ENCODE data around the gene DCBLD2. TPM values are rescaled to one million over a fixed set of nuclear protein-coding genes. Genes with fewer than 3 reads are reported as not detected.

DCBLD2 gene
- total RNA-seq, 2 donors from 2014 or later: 33.8 to 37.4 TPM

DNA sequence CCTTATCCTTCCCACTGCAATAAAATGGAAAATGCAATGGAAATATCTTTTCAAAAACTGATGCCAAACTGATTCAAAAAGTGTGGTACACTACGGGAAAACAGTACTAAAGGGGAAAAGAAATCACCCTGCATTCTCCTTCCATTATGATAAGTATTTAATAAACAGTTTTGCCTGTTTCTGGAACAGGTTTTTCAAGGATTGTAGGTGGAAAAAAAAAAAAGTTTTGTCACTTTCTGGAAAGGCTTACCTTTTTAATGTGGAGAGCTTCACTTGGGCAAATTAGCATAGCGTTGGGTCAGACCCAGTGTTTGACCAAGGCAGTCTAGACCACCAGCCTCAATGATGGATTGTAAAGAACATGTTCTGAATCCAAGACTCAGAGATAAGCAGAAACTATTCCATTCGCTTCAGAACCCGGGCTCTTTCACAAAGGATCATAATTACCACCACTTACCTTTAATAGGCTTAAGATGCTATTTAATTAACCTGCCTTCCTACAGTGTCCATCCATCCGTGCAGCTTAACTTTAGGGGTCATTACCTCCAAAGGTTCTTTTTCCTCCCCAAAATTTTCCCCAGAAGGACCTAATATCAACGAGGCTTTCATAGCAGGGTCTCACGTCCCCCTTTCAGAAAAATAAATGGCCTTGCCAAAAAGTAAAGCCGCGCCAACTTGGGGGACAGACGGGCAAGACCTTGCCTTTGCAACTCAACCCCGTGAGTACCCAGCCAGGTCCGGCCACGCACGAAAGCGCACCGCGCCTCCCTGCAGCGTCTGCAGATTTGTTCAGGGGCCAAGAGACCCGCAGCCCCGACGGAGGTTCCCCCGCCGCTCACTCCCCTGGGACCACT is 1.0 kb downstream of the DCBLD2 start:
- H3K4me1 ChIP-seq (ENCODE audit: control insufficient read depth in 1 of 2, low read depth in 2 of 2): peaks cover 16 to 29% of the 10 kb centered on the region in 2 donors
- no peaks in the 10 kb centered on the region for H3K9me3 ChIP-seq
- H3K27me3 ChIP-seq (replicated peaks; ENCODE audit: insufficient read depth): no peaks in the 10 kb centered on the region
- H3K36me3 ChIP-seq: no peaks in the 10 kb centered on the region
- no peak for DNase-seq (ENCODE audit: low spot score)
- TF ChIP-seq, protein P1, sequence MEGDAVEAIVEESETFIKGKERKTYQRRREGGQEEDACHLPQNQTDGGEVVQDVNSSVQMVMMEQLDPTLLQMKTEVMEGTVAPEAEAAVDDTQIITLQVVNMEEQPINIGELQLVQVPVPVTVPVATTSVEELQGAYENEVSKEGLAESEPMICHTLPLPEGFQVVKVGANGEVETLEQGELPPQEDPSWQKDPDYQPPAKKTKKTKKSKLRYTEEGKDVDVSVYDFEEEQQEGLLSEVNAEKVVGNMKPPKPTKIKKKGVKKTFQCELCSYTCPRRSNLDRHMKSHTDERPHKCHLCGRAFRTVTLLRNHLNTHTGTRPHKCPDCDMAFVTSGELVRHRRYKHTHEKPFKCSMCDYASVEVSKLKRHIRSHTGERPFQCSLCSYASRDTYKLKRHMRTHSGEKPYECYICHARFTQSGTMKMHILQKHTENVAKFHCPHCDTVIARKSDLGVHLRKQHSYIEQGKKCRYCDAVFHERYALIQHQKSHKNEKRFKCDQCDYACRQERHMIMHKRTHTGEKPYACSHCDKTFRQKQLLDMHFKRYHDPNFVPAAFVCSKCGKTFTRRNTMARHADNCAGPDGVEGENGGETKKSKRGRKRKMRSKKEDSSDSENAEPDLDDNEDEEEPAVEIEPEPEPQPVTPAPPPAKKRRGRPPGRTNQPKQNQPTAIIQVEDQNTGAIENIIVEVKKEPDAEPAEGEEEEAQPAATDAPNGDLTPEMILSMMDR (IDR thresholded peaks at IDR 0.05): no peak
- no peak for ATAC-seq (ENCODE audit: insufficient number of reproducible peaks, low FRiP score, low read depth)
- peak overlapping the region; percentile 89 to 93 for H3K27ac ChIP-seq
- peak overlapping the region; percentile 76 for H3K4me3 ChIP-seq

GRCh38 chr3:98897701-98898100 is 3.8 kb downstream of the DCBLD2 start:
- Histone ChIP-seq H3K9me3 (no peaks in the 10 kb centered on the region), H3K27me3 (replicated peaks; ENCODE audit: insufficient read depth) (no peaks in the 10 kb centered on the region), H3K36me3 (no peaks in the 10 kb centered on the region), H3K4me1 (ENCODE audit: control insufficient read depth in 1 of 2, low read depth in 2 of 2) (peaks cover 16 to 36% of the 10 kb centered on the region in 2 donors), H3K27ac (no peak overlapping the region), H3K4me3 (no peak overlapping the region)
- no peak for ATAC-seq (ENCODE audit: insufficient number of reproducible peaks, low FRiP score, low read depth)
- TF ChIP-seq, protein P1 (IDR thresholded peaks at IDR 0.05): no peak
- DNase-seq (ENCODE audit: low spot score): no peak

GRCh38 chr3:98894791-98895576 is 6.5 kb downstream of the DCBLD2 start:
- ATAC-seq (ENCODE audit: insufficient number of reproducible peaks, low FRiP score, low read depth) (no peak), DNase-seq (ENCODE audit: low spot score) (no peak)
- no peak overlapping the region for H3K4me3 ChIP-seq
- H3K4me1 ChIP-seq (ENCODE audit: control insufficient read depth in 1 of 2, low read depth in 2 of 2): peaks cover 15 to 52% of the 10 kb centered on the region in 2 donors
- TF ChIP-seq, protein P1 (IDR thresholded peaks at IDR 0.05): no peak
- no peaks in the 10 kb centered on the region for H3K36me3 ChIP-seq
- H3K9me3 ChIP-seq: no peaks in the 10 kb centered on the region
- H3K27me3 ChIP-seq (replicated peaks; ENCODE audit: insufficient read depth): no peaks in the 10 kb centered on the region
- no peak overlapping the region for H3K27ac ChIP-seq

GRCh38 chr3:98893740-98894139 is 7.8 kb downstream of the DCBLD2 start:
- DNase-seq (ENCODE audit: low spot score) (no peak), ATAC-seq (ENCODE audit: insufficient number of reproducible peaks, low FRiP score, low read depth) (no peak)
- H3K27ac ChIP-seq: no peak overlapping the region
- no peaks in the 10 kb centered on the region for H3K36me3 ChIP-seq
- H3K4me3 ChIP-seq: no peak overlapping the region
- H3K27me3 ChIP-seq (replicated peaks; ENCODE audit: insufficient read depth): no peaks in the 10 kb centered on the region
- H3K9me3 ChIP-seq: no peaks in the 10 kb centered on the region
- TF ChIP-seq, protein P1 (IDR thresholded peaks at IDR 0.05): no peak
- peaks cover 8 to 44% of the 10 kb centered on the region in 2 donors for H3K4me1 ChIP-seq (ENCODE audit: control insufficient read depth in 1 of 2, low read depth in 2 of 2)

GRCh38 chr3:98892263-98892662 is 9.2 kb downstream of the DCBLD2 start:
- no peak overlapping the region for H3K27ac ChIP-seq
- DNase-seq (ENCODE audit: low spot score) (no peak), ATAC-seq (ENCODE audit: insufficient number of reproducible peaks, low FRiP score, low read depth) (no peak)
- peaks cover 4 to 37% of the 10 kb centered on the region in 2 donors for H3K4me1 ChIP-seq (ENCODE audit: control insufficient read depth in 1 of 2, low read depth in 2 of 2)
- no peaks in the 10 kb centered on the region for H3K9me3 ChIP-seq
- no peak overlapping the region for H3K4me3 ChIP-seq
- TF ChIP-seq, protein P1 (IDR thresholded peaks at IDR 0.05): no peak
- H3K27me3 ChIP-seq (replicated peaks; ENCODE audit: insufficient read depth): no peaks in the 10 kb centered on the region
- no peaks in the 10 kb centered on the region for H3K36me3 ChIP-seq
